NCI-H2081 treated with DMSO at 0.1 percent for 48 hours (cell line): Measurements from ENCODE around the gene STARD10.
"Not testable (repeated sequence)": the region's sequence is repeated elsewhere in the genome, so short reads cannot be mapped to it uniquely, and the experiment has no call there.

Experiments
- DNase-seq: peaks from one replicate; lab custom pipeline; 2025; lab: John Stamatoyannopoulos, UW

STARD10 gene

GRCh38 chr11:72807792-72808191 is 13.9 kb upstream of the STARD10 start:
- DNase-seq = no peak

DNA sequence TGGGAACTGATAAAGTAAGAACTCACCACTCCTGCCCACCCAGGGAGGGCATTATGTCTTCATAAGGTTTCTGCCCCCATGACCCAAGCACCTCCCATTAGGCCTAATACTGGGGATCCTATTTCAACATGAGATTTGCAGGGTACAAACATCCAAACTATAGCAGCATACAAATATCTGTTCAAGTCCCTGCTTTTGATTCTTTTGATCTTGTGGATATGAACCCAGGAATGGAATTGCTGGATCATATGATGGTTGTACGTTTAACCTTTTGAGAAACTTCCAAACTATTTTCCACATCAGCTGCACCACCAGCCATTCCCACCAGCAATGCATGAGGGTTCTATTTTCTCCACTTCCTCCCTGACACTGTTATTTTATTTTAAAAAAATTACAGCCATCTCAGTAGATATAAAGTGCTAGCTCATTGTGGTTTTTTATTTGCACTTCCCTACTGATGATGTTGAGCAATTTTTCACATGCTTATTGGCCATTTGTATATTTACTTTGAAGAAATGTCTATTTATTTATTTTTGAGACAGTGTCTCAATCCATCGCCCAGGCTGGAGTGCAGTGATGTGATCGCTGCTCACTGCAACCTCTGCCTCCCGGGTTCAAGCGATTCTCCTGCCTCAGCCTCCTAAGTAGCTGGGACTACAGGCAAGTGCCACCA is 13.3 kb upstream of the STARD10 start:
- DNase-seq = no peak

DNA sequence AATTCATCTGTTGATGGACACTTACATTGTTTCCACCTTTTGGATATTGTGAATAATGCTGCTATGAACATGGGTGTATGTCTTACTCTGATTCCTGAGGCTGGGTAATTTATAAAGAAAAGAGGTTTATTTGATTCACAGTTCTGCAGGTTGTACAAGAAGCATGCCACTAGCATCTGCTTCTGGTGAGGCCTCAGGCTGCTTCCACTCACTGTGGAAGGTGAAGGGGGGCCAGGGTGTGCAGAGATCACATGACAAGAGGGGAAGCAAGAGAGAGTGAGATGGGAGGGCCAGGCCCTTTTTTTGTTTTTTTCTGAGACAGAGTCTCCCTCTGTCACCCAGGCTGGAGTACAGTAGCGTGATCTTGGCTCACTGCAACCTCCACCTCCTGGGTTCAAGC is 12.5 kb upstream of the STARD10 start:
- DNase-seq = not testable (repeated sequence)

- DNase-seq = no peak
These were observed 11.4 kb upstream of the STARD10 start for GRCh38 chr11:72805216-72805615.

DNA sequence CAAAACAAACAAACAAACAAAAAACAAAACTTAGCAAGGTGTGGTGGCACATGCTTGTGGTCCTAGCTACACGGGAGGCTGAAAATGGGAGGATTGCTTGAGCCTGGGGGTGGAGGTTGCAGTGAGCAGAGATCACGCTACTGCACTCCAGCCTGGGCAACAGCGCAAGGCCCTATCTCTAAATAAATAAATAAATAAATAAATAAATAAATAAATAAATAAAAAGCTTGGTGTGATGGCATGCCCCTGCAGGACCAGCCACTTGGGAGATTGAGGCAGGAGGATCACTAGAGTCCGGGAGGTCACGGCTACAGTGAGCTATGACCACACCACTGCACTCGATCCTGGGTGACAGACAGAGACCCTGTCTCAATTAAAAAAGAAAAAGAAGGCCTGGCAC is 9.0 kb upstream of the STARD10 start:
- no peak for DNase-seq

DNA sequence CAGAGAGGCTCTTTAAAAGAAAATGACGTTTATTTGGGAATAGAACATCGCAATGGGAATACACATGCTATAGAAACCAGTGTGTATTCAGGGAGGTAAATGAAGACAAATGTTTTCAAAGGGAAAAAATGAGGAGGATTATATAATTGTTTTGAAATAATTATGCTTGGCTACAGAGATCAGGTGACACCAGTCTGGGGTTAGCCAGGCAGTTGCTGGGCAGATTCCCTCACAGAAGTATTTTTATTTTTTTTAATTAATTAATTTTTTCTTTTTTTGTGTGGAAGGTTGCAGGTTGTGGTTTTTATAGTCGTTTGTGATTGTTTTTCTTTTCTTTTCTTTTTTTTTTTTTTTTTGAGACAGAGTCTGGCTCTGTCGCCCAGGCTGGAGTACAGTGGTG is 5.6 kb upstream of the STARD10 start:
- no peak for DNase-seq

GRCh38 chr11:72798361-72798760 is 4.5 kb upstream of the STARD10 start:
- no peak for DNase-seq

GRCh38 chr11:72793076-72793424 is 797 bp downstream of the STARD10 start:
- DNase-seq = no peak

- DNase-seq = no peak
These were observed 1.3 kb downstream of the STARD10 start for GRCh38 chr11:72792437-72793021.

DNA sequence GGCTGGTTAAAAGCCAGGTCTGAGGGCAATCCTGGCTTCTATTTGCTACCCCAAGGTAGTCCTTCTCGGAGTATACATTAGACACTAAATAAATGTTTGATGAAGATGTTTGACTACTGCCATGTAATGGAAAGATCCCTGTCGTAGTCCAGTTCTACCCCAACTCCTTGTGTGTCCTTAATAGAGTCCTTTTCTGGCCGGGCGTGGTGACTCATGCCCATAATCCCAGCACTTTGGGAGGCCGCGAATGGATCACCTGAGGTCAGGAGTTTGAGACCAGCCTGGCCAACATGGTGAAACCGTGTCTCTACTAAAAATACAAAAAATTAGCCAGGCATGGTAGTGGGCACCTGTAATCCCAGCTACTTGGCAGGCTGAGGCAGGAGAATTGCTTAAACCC is 2.6 kb downstream of the STARD10 start:
- DNase-seq = not testable (repeated sequence)

- no peak for DNase-seq
These were observed 4.2 kb downstream of the STARD10 start for GRCh38 chr11:72789493-72790131.

DNA sequence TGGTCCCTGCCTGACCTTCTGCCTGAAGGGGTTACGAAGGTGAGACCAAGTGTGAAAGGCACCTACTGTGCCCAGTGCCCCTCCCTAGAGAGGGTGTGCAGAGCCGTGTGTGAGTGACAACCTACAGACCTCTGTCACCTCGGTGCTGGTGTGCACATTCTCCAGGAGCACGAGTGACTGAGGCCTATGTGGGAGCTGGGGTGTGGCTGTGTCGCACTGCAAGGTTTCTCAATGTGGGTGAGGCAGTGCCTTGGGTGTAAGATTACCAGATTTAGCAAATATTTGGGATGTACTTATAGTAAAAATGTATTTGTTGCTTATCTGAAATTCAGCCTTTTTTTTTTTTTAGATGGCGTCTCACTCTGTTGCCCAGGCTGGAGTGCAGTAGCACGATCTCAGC is 5.6 kb downstream of the STARD10 start:
- DNase-seq = no peak

GRCh38 chr11:72787216-72788104 is 6.4 kb downstream of the STARD10 start:
- no peak for DNase-seq

- DNase-seq = no peak
These were observed 7.3 kb downstream of the STARD10 start for GRCh38 chr11:72786305-72787215.

GRCh38 chr11:72784662-72785061 is 9.2 kb downstream of the STARD10 start:
- no peak for DNase-seq

DNA sequence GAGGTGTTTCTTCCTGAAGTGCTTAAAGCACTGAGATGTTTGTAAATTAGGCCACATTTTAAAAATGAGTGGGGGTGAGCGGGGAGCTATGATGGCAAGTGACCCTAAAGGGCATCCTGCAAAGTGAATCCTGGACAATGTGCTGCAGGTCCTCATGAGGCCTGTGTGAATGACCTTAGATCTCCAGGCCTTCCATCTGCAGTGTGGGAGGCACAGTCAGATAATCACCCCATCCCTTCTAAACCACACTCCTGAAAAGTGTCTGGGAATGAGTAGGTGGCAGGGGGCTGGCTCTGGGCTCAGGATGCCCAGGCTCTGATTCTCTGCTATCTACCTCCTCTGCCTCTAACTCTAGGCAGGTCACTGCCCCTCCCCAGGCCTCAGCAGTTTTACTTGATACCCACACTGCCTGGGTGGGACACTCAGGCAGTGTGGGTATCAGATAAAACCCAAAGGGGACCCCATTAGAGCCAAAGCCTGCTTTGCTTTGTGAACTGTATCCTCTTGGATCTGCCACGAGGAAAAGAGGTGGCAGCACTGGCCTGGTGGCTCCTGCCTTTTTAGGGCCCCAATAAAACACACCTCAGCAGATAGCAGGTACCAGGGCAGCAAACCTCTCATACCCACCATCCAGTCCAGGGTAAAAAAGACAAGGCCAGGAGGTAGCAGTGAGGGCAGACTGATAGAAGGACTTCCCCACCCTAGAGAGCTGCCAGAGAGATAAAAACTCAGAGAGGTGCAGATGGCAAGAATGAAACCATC is 10.5 kb downstream of the STARD10 start:
- DNase-seq = no peak

GRCh38 chr11:72782081-72782920 is 11.5 kb downstream of the STARD10 start:
- DNase-seq = no peak

GRCh38 chr11:72781313-72782080 is 12.3 kb downstream of the STARD10 start:
- DNase-seq = no peak

- DNase-seq = no peak
These were observed 12.9 kb downstream of the STARD10 start for GRCh38 chr11:72781063-72781312.
